LNCaP clone FGC (cell line): ENCODE results near the gene METTL9.
A peak's percentile ranks its signal among the peaks of the same experiment; 100 is the strongest.
"Not testable (repeated sequence)": the region's sequence is repeated elsewhere in the genome, so short reads cannot be mapped to it uniquely, and the experiment has no call there.

ENCODE experiments used
- DNase-seq: peaks from one replicate; pipeline ENCODE4 v3.0.0-alpha.2; 2011; ENCODE audit warnings: low read depth
- H3K4me3 ChIP-seq: 2 replicates; pipeline ENCODE4 v1.5.1; 2011; ENCODE audit warnings: mild to moderate bottlenecking, low read depth, low read length, control low read depth
- TF ChIP-seq, protein P1 (sequence below): IDR thresholded peaks from 2 replicates; pipeline ENCODE4 v1.5.1; 2012; ENCODE audit warnings: mild to moderate bottlenecking; ENCODE audit not compliant: control insufficient read depth, insufficient read depth; ENCODE audit errors: extremely low read depth

Gene METTL9

GRCh38 chr16:21664801-21665492 is 65.6 kb downstream of the METTL9 start:
- no peak overlapping the region for H3K4me3 ChIP-seq
- TF ChIP-seq, protein P1, sequence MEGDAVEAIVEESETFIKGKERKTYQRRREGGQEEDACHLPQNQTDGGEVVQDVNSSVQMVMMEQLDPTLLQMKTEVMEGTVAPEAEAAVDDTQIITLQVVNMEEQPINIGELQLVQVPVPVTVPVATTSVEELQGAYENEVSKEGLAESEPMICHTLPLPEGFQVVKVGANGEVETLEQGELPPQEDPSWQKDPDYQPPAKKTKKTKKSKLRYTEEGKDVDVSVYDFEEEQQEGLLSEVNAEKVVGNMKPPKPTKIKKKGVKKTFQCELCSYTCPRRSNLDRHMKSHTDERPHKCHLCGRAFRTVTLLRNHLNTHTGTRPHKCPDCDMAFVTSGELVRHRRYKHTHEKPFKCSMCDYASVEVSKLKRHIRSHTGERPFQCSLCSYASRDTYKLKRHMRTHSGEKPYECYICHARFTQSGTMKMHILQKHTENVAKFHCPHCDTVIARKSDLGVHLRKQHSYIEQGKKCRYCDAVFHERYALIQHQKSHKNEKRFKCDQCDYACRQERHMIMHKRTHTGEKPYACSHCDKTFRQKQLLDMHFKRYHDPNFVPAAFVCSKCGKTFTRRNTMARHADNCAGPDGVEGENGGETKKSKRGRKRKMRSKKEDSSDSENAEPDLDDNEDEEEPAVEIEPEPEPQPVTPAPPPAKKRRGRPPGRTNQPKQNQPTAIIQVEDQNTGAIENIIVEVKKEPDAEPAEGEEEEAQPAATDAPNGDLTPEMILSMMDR, result no peak
- no peak for DNase-seq

GRCh38 chr16:21666772-21667171 is 67.4 kb downstream of the METTL9 start:
- no peak for DNase-seq
- H3K4me3 ChIP-seq, result no peak overlapping the region
- TF ChIP-seq, protein P1, result no peak

- DNase-seq, result no peak
- TF ChIP-seq, protein P1, result no peak
- H3K4me3 ChIP-seq, result no peak overlapping the region
These were observed 68.2 kb downstream of the METTL9 start for GRCh38 chr16:21667575-21667974.

- TF ChIP-seq, protein P1, result no peak
- no peak overlapping the region for H3K4me3 ChIP-seq
- no peak for DNase-seq
These were observed 74.1 kb downstream of the METTL9 start for GRCh38 chr16:21673469-21673868.

- not testable (repeated sequence) for H3K4me3 ChIP-seq, DNase-seq
These were observed 75.1 kb downstream of the METTL9 start for GRCh38 chr16:21674456-21674855.

DNA sequence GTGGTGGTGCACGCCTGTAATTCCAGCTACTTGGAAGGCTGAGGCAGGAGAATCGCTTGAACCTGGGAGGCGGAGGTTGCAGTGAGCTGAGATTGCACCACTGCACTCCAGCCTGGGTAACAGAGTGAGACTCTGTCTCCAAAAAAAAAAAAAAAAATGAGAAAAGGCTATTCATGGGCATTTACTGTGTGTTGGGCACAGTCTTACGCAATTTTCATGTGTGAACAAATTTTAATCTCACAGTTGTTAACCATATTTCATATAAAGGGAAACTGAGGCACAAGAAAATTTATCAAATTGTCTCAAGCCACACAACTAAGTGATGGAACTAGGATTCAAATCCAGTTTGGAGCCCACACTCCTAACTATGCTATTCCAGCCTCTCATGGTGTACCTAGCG is 81.3 kb downstream of the METTL9 start:
- DNase-seq, H3K4me3 ChIP-seq: not testable (repeated sequence)

GRCh38 chr16:21683184-21683583 is 83.8 kb downstream of the METTL9 start:
- TF ChIP-seq, protein P1, result no peak
- DNase-seq, result no peak
- H3K4me3 ChIP-seq, result no peak overlapping the region

- no peak overlapping the region for H3K4me3 ChIP-seq
- no peak for DNase-seq
- TF ChIP-seq, protein P1, result peak; percentile 23; the same call in 1 of the 2 replicates
These were observed 84.8 kb downstream of the METTL9 start for GRCh38 chr16:21684199-21684598.
